Upper lobe of left lung (tissue), 4 donors: ENCODE data around the gene OR1N2.

Experiments
- EP300 ChIP-seq, 4 donors: sonication (generic); formaldehyde crosslinking; IDR thresholded peaks; one replicate each; pipeline ENCODE4 v1.5.1; 2017; ENCODE audit warnings: antibody characterized with exemption in 4 of 4, control low read depth in 2 of 4
- POLR2A ChIP-seq, 4 donors: fragments of 450-650 bp; IDR thresholded peaks; one replicate each; pipeline ENCODE4 v1.5.1; 2016 to 2017; ENCODE audit warnings: antibody characterized with exemption in 4 of 4, mild to moderate bottlenecking in 2 of 4
- POLR2AphosphoS5 ChIP-seq, 2 donors: sonication (generic); formaldehyde crosslinking; IDR thresholded peaks; one replicate each; pipeline ENCODE4 v1.5.1; 2017; ENCODE audit warnings: antibody characterized with exemption in 2 of 2
- TF ChIP-seq, protein P1 (sequence below), 6 experiments: fragments of 450-650 bp in 4 of 6; fragments of 200-600 bp in 2 of 6; sonication (generic) in 2 of 6; IDR thresholded peaks; one replicate each; pipeline ENCODE4 v1.5.1; 2016 to 2019; ENCODE audit warnings: antibody characterized with exemption in 6 of 6

DNA sequence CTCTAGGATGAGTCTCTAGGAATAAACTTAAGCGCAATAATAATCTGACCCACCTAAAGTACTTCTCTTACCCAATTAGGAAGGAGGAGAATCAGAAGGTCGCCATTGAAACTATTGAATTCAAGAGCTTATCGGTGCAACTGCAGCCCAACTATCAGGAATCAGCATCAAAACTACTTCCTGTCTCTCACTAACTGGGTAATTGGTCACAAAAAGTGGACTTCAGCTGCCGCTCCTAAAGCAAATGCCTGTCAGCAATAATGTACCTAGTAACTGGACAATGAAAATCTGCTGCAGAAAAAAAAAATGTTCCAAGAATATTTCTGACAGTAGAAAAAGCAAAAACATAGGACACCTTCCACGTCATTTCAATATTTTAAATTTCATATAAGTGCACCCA is 27.0 kb downstream of the OR1N2 start:
- no peak for TF ChIP-seq POLR2A (IDR thresholded peaks at IDR 0.05)
- TF ChIP-seq POLR2AphosphoS5 (IDR thresholded peaks at IDR 0.05), result no peak
- TF ChIP-seq, protein P1, sequence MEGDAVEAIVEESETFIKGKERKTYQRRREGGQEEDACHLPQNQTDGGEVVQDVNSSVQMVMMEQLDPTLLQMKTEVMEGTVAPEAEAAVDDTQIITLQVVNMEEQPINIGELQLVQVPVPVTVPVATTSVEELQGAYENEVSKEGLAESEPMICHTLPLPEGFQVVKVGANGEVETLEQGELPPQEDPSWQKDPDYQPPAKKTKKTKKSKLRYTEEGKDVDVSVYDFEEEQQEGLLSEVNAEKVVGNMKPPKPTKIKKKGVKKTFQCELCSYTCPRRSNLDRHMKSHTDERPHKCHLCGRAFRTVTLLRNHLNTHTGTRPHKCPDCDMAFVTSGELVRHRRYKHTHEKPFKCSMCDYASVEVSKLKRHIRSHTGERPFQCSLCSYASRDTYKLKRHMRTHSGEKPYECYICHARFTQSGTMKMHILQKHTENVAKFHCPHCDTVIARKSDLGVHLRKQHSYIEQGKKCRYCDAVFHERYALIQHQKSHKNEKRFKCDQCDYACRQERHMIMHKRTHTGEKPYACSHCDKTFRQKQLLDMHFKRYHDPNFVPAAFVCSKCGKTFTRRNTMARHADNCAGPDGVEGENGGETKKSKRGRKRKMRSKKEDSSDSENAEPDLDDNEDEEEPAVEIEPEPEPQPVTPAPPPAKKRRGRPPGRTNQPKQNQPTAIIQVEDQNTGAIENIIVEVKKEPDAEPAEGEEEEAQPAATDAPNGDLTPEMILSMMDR (IDR thresholded peaks at IDR 0.05), result no peak
- no peak for TF ChIP-seq EP300 (IDR thresholded peaks at IDR 0.05)
